Ramos (cell line): ENCODE data around the gene CCDC127.
"Not testable (repeated sequence)": the region's sequence is repeated elsewhere in the genome, so short reads cannot be mapped to it uniquely, and the experiment has no call there.

Source experiments
- in situ Hi-C: fragments of 300-500 bp; cut with MboI; formaldehyde crosslinking; loops from one replicate; pipeline ENCODE4 v1.14.3; 2022; ENCODE audit warnings: low sequenced_read_pairs; ENCODE audit not compliant: unreplicated experiment

CCDC127 gene, protein sequence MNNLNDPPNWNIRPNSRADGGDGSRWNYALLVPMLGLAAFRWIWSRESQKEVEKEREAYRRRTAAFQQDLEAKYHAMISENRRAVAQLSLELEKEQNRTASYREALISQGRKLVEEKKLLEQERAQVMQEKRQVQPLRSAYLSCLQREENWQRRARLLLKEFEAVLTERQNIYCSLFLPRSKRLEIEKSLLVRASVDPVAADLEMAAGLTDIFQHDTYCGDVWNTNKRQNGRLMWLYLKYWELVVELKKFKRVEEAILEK

GRCh38 chr5:217494-218456 lies at the start of gene CCDC127, which contains the start of gene SDHA:
Gene CCDC127, minus strand, starts transcription at chr5:218153. Its CDS starts 1,304 bp downstream, at chr5:216849.
Gene SDHA, plus strand, starts transcription at chr5:218320. Its CDS starts 36 bp downstream, at chr5:218356.
- in situ Hi-C loops: not testable (repeated sequence)

GRCh38 chr5:267716-268115 lies 49.8 kb upstream of the CCDC127 start:
- in situ Hi-C loops: loop anchor here (10.0 kb wide), 1 partner anchor 1297 kb away; no protein-coding TSS in a partner anchor

DNA sequence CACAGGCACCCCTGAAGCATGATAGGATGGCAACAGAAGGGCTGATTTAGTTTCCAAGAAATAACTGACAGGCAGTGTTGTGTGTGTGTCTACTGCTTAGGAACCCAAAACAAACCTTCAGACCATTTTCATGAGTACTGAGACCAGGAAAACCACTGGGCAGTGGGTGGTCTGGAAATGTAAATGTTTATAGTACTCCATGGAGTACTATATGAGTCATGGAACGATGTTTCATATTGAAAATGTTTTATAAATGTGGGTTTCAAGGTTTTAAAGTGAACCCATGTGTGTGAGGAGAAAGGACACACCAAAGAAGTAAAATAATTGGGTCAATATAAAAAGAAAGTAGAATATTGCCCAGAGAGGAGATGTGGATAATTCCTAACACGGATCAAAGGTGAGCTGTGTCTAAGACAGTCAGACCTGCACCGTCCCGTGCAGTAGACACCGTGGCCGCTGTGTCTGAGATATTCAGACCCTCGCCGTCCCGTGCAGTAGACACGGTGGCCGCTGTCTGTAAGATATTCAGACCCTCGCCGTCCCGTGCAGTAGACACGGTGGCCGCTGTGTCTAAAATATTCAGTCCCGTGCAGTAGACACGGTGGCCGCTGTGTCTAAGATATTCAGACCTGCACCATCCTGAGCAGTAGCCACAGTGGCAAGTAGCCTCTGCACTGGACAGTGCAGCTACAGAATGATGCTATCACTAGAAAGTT lies 48.5 kb upstream of the CCDC127 start:
- in situ Hi-C loops: loop anchor here (10.0 kb wide), 1 partner anchor 1298 kb away; no protein-coding TSS in a partner anchor

DNA sequence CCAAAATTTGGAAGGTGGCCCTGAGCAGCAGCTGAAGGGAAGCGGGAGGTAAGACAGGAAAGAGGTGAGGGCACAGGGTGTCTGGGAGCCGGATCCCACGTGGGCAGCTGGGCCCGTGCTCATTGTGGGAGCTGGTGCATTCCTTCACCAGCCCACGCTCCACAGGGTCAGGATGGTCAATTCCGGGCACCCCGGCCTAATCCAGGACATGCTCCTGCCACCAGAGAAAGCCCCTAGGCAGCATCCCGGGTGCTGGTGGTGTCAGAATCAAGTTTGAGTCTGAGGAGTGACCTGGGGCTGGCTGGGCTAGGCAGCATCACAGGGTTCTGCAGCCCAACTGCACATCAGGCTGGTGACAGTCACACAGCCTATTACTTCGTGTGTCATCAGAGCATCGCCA lies 46.4 kb upstream of the CCDC127 start:
- in situ Hi-C loops: loop anchor here (10.0 kb wide), 1 partner anchor 1300 kb away; no protein-coding TSS in a partner anchor

DNA sequence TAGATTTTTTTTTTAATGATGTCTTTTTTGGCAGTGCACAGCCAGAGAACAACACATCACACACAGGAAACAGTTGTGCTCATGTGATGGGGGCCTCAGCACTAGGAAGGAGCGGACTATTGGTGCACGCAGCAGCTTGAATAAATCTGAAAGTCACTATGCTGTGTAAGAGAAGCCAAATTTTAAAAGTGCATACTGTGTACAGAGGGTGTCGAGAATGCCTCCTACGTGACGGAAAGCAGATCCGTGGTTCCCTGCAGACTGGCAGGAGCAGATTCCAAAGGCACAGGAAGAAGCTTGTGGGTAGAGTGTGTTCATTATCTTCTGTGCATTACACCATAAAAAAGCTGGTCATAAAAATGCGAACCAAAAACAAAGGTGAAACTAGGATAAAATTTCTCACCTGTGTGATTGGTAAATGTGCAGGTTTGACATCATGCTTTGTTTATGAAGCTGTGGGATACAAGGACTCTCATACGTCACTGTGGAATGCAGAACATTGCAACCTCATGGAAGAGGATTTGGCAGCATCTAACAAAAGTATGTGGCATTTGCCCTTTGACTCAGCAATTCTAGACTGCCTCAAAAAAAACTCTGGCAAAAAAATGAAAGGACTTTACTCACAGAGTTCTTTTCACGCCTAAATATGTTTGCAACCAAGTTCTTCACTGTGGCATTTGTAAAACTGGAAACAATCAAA lies 45.5 kb upstream of the CCDC127 start:
- in situ Hi-C loops: loop anchor here (10.0 kb wide), 1 partner anchor 1301 kb away; no protein-coding TSS in a partner anchor

DNA sequence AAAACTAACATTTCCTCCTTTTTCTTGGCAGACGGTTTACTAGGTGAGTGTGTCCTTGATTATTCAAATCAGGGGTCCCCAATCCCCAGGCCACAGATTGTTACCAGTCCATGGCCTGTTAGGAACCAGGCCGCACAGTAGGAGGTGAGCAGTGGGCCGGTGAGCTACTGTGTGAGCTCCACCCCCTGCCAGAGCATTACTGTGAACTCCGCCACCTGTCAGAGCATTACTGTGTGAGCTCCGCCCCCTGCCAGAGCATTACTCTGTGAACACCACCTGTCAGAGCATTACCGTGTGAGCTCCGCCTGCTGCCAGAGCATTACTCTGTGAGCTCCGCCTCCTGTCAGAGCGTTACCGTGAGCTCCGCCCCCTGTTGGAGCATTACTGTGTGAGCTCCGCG lies 39.2 kb upstream of the CCDC127 start:
- in situ Hi-C loops: no loop called here

DNA sequence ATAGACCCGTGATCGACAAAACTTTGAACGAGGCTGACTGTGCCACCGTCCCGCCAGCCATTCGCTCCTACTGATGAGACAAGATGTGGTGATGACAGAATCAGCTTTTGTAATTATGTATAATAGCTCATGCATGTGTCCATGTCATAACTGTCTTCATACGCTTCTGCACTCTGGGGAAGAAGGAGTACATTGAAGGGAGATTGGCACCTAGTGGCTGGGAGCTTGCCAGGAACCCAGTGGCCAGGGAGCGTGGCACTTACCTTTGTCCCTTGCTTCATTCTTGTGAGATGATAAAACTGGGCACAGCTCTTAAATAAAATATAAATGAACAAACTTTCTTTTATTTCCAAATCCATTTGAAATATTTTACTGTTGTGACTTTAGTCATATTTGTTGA lies 38.4 kb upstream of the CCDC127 start:
- in situ Hi-C loops: not testable (repeated sequence)

GRCh38 chr5:255116-255515 lies 37.2 kb upstream of the CCDC127 start:
- in situ Hi-C loops: not testable (repeated sequence)

DNA sequence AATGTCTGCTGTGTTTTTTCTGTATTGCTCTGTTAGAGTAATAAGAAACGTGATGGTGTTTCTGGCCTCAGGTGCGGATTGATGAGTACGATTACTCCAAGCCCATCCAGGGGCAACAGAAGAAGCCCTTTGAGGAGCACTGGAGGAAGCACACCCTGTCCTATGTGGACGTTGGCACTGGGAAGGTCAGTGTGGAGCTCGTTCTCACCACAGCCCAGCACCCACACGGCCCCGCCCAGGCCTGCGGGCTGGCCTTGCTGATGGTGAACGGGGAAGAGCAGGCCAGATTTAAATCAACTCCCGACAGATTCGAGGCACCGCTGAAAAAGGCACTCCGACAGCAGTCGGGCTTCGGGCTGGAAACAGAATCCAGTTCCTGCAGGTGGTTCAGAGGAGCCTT lies 36.4 kb upstream of the CCDC127 start:
- in situ Hi-C loops: not testable (repeated sequence)

- in situ Hi-C loops: no loop called here
Measured at GRCh38 chr5:252546-252945, 34.6 kb upstream of the CCDC127 start.

GRCh38 chr5:251975-252374 lies 34.0 kb upstream of the CCDC127 start:
- in situ Hi-C loops: not testable (repeated sequence)

GRCh38 chr5:251538-251937 lies 33.6 kb upstream of the CCDC127 start:
- in situ Hi-C loops: not testable (repeated sequence)

DNA sequence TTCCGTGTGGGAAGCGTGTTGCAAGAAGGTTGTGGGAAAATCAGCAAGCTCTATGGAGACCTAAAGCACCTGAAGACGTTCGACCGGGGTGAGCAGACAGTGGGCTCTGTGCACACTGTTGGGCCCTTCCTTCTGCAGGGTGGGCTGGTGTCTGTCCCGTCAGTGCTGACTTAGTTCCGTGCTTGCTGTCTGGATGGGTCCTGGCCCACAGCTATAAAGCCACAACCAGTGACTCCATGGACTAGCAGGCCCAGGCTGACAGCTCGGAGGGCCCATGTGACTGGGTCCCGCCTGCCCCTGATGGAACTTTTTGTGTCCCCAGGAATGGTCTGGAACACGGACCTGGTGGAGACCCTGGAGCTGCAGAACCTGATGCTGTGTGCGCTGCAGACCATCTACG lies 33.1 kb upstream of the CCDC127 start:
- in situ Hi-C loops: not testable (repeated sequence)

DNA sequence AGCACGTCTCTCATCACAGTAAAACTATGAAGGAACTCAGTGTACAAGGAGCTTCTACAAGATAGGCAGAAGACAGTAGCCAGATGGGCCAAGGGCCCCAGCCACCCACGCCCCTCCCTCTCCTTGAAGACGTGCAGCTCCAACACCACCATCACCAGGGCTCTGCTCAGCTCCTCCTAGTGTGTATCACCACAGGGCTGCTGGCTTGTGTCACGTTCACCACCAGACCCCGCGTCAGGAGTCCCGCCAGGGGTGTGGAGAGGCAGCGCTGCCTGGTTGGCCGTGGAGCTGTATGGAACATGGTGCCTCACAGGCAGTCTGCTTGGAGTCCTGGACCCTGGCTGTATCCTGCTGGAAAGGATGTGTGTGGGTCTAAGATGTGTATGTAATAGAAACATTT lies 32.4 kb upstream of the CCDC127 start:
- in situ Hi-C loops: not testable (repeated sequence)

- in situ Hi-C loops: not testable (repeated sequence)
Measured at GRCh38 chr5:245717-246116, 27.8 kb upstream of the CCDC127 start.

DNA sequence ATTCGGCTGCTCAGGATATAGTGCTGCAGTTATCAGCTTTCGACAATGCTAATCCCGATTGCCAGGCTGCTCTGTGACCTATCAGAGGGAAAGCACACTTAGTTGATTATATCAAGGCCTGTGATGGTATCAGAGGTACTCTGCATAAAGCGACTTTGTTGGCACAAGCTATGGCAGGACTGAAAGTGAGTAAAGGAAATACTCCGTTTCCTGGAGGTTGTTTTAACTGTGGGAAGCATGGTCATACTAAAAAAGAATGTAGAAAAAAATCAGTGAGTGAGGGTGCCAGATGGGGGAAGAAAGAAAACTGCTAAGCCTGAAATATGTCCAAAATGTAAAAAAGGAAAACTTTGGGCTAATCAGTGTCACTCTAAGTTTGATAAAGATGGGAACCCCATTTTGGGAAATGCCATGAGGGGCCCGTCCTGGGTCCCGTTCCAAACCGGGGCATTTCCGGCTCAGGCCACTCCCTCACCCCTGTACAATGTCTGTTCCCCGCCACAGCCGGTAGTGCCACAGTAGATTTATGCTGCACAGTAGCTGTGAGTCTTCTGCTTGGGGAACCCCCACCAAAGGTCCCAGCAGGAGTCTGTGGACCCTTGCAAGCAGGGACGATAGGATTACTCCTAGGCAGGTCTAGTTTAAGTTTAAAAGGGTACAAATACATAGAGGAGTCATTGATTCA lies 25.9 kb upstream of the CCDC127 start:
- in situ Hi-C loops: not testable (repeated sequence)

GRCh38 chr5:241045-241669 lies 23.2 kb upstream of the CCDC127 start:
- in situ Hi-C loops: not testable (repeated sequence)

GRCh38 chr5:240550-240949 lies 22.6 kb upstream of the CCDC127 start:
- in situ Hi-C loops: not testable (repeated sequence)

GRCh38 chr5:237931-238330 lies 20.0 kb upstream of the CCDC127 start:
- in situ Hi-C loops: not testable (repeated sequence)
